Heart right ventricle (tissue), 16 donors: ENCODE data around the gene NUB1. TPM values are rescaled to one million over a fixed set of nuclear protein-coding genes. Genes with fewer than 3 reads are reported as not detected.

Experiments used
- ATAC-seq, 8 donors: fragments of 200-7000 bp; cut with Tn5 transposase; one replicate each; pipeline ENCODE4 v1.9.1; 2020; ENCODE audit warnings: mild to moderate bottlenecking in 8 of 8, moderate library complexity in 8 of 8, moderate number of reproducible peaks in 1 of 8
- DNase-seq, 2 donors: peaks; one replicate each; pipeline ENCODE4 v3.0.0-alpha.2; 2020
- H3K27ac ChIP-seq, 10 donors: fragments of 200-600 bp; sonication (generic) in 2 of 10; one replicate each; pipeline versions ENCODE4 v1.5.0 to v1.8.0; 2020 to 2022; ENCODE audit warnings: mild to moderate bottlenecking in 3 of 10
- H3K27me3 ChIP-seq, 7 donors: fragments of 200-600 bp; one replicate each; pipeline ENCODE4 v1.8.0; 2021 to 2022; ENCODE audit warnings: mild to moderate bottlenecking in 2 of 7
- H3K36me3 ChIP-seq, 9 donors: fragments of 200-600 bp; sonication (generic) in 1 of 9; one replicate each; pipeline versions ENCODE4 v1.5.0 to v1.8.0; 2020 to 2022; ENCODE audit warnings: mild to moderate bottlenecking in 2 of 9
- H3K4me1 ChIP-seq, 9 donors: fragments of 200-600 bp; sonication (generic) in 1 of 9; one replicate each; pipeline versions ENCODE4 v1.5.0 to v1.8.0; 2020 to 2022; ENCODE audit warnings: mild to moderate bottlenecking in 4 of 9
- H3K4me3 ChIP-seq, 10 donors: fragments of 200-600 bp; sonication (generic) in 2 of 10; one replicate each; pipeline versions ENCODE4 v1.5.0 to v1.8.0; 2020 to 2022; ENCODE audit warnings: mild to moderate bottlenecking in 7 of 10, moderate library complexity in 2 of 10
- H3K9me3 ChIP-seq, 11 donors: fragments of 200-600 bp in 10 of 11; sonication (generic) in 2 of 11; one replicate each; pipeline versions ENCODE4 v1.5.0 to v1.8.0; 2013 to 2022; ENCODE audit warnings: mild to moderate bottlenecking in 2 of 11, control low read depth in 1 of 11, moderate library complexity in 1 of 11
- WGBS, 2 donors: extraction: QIAGEN DNeasy Blood & Tissue Kit; methylation state at CpG; one replicate each; pipeline ENCODE4 v1.1.7; 2013; ENCODE audit warnings: inconsistent platforms in 1 of 2; 5-methylcytosine and 5-hydroxymethylcytosine counted together
- intact Hi-C, 10 donors: fragments of 100-400 bp; cut with DNase I; formaldehyde crosslinking; loops; one replicate each; pipeline versions ENCODE4 v1.11.1 to v1.14.2; 2022
- polyA plus RNA-seq, 2 donors: library from polyadenylated mRNA; stranded (reverse); fragments of 200-250 nt; gene quantifications; one replicate each; pipeline ENCODE4 v1.2.3, GENCODE V29; 2013
- total RNA-seq, 10 donors: library from RNA; stranded (reverse); fragmentation: NEBNext Ultra II Directional in 3 of 10; extraction: Animal tissue kit (Norgen Biotek cat#: 25700) in 3 of 10; gene quantifications; one replicate each; pipeline versions ENCODE4 v1.2.1 to v1.2.4, GENCODE V29; 2021 to 2023
- TF ChIP-seq, protein P1 (sequence below), 9 donors: fragments of 200-600 bp; sonication (generic) in 2 of 9; IDR thresholded peaks; one replicate each; pipeline versions ENCODE4 v1.5.0 to v1.8.0; 2021 to 2022; ENCODE audit warnings: antibody characterized with exemption in 9 of 9, mild to moderate bottlenecking in 5 of 9, moderate library complexity in 1 of 9
- donor health status: Arrhythmogenic right ventricular cardiomyopathy.
- donor health status: ischemic (EF 13 %, LVEDD 7.1; RV severe dilation, severe dysfunction).
- donor health status: healthy with polysubstance abuse.
- donor health status: DM: no; HTN: yes; CAD: no.
- donor health status: DM: no; HTN: no; CAD: no.
- donor health status: ischemic (EF 25% LVEDD 6.9; RV normal size, moderate dysfunction).
- donor health status: ischemic (EF 25% LVEDD 5.7; RV mildly dilated, moderate dysfunction).
- donor health status: healthy.
- donor health status: DM: yes; HTN: yes; CAD: no.
- donor health status: Ischemic cardiomyopathy.
- donor health status: ischemic (EF 35%, LVEDD 5.7; RV mildly dilated, moderate dysfunction).
- donor health status: nonischemic (EF 11% LVEDD 7.7; RV severe dilation, severe dysfunction).
- donor health status: DM: yes; HTN: yes; CAD: no.
- donor health status: PGD.
- donor health status: ischemic (EF 29% LVEDD 5.4; RV normal size, mild dysfunction).
- donor health status: nonischemic (EF 23%, LVEDD 6.1; RV moderate dilation, normal function).

Gene NUB1
- total and polyA plus RNA-seq, 12 donors: 22.6 to 53.0 (median 41.6) TPM

DNA sequence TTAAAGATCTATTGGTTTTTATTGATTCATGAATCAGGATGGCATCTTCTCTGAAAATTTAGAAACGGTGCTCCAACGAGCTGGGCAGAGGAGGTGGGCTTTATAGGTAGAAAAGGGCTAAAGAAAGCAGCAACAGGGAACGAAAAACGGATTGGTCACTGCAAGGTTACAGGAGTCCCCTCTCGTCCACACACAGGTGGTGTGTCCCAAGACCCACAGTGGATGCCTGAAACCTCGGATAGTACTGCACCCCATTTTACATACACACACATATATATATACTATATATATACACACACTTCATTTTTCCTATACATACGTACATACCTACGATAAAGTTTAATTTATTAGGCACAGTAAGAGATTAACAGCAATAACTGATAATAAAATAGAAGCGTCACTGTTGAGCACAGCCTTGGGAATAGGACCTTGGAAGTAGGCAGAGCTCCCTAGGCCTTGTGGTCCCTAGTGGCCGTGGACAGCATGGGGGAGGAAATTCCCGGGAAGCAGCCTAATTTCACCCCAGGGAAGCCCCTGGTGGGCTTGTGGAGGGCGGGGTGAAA, 737 bp upstream of the NUB1 start:
- H3K9me3 ChIP-seq: peaks cover 0 to 10% (median 0%) of the 10 kb centered on the region in 11 donors
- DNase-seq (no peak), ATAC-seq (peak in 5 of 8 donors; percentile 4 to 44 (median 30))
- H3K4me1 ChIP-seq: peaks cover 5 to 49% (median 22%) of the 10 kb centered on the region in 9 donors
- WGBS, 2 donors: 54 to 57% methylated on average over 12 of the region's 12 CpGs
- TF ChIP-seq, protein P1, sequence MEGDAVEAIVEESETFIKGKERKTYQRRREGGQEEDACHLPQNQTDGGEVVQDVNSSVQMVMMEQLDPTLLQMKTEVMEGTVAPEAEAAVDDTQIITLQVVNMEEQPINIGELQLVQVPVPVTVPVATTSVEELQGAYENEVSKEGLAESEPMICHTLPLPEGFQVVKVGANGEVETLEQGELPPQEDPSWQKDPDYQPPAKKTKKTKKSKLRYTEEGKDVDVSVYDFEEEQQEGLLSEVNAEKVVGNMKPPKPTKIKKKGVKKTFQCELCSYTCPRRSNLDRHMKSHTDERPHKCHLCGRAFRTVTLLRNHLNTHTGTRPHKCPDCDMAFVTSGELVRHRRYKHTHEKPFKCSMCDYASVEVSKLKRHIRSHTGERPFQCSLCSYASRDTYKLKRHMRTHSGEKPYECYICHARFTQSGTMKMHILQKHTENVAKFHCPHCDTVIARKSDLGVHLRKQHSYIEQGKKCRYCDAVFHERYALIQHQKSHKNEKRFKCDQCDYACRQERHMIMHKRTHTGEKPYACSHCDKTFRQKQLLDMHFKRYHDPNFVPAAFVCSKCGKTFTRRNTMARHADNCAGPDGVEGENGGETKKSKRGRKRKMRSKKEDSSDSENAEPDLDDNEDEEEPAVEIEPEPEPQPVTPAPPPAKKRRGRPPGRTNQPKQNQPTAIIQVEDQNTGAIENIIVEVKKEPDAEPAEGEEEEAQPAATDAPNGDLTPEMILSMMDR (IDR thresholded peaks at IDR 0.05): no peak
- peak overlapping the region in 8 of 10 donors; percentile 42 to 94 (median 82) for H3K27ac ChIP-seq
- intact Hi-C loops: no loop called here
- H3K36me3 ChIP-seq: peaks cover 0 to 22% (median 7%) of the 10 kb centered on the region in 9 donors
- no peaks in the 10 kb centered on the region for H3K27me3 ChIP-seq
- H3K4me3 ChIP-seq: peak overlapping the region in 8 of 10 donors; percentile 72 to 98 (median 90)

DNA sequence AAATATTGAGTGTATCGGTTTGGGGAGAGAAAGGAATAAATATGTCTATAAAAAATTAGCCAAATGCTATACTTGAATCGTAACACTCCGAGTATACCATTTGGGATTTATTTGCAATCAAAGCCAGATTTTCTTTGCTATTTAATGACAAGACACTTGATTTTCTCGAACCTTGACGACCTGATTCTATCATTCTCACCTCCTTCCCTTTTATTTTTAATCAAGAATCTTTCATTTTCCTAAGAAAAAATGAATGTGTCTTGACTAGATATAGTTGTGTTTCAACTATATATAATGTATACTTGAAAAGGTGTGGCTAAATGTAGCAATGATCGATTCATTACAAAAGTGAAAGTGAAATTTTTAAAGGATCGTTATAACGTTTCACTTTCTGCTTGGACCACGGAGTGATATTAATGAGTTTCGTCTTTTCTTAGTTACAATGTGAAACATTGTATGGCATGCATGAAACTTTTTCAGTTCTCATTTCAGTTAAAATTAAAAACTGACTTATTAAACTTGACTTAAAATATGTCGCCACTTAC, 562 bp downstream of the NUB1 start:
- TF ChIP-seq, protein P1 (IDR thresholded peaks at IDR 0.05): no peak
- Histone ChIP-seq H3K27me3 (no peaks in the 10 kb centered on the region), H3K36me3 (peaks cover 0 to 35% (median 18%) of the 10 kb centered on the region in 9 donors), H3K27ac (peak overlapping the region; percentile 30 to 94 (median 80)), H3K9me3 (peaks cover 0 to 10% (median 0%) of the 10 kb centered on the region in 11 donors), H3K4me1 (peaks cover 5 to 59% (median 29%) of the 10 kb centered on the region in 9 donors), H3K4me3 (peak overlapping the region; percentile 72 to 98 (median 92))
- ATAC-seq: no peak
- intact Hi-C loops: no loop called here
- 9 to 13% methylated on average over 11 of the region's 11 CpGs for WGBS, 2 donors
- no peak for DNase-seq

GRCh38 chr7:151342811-151343210, 1.2 kb downstream of the NUB1 start:
- H3K27me3 ChIP-seq: no peaks in the 10 kb centered on the region
- peaks cover 5 to 64% (median 29%) of the 10 kb centered on the region in 9 donors for H3K4me1 ChIP-seq
- H3K4me3 ChIP-seq: peak overlapping the region in 8 of 10 donors; percentile 85 to 98 (median 92)
- ATAC-seq (no peak), DNase-seq (no peak)
- H3K36me3 ChIP-seq: peaks cover 0 to 41% (median 23%) of the 10 kb centered on the region in 9 donors
- 70 to 78% methylated on average over 8 of the region's 8 CpGs for WGBS, 2 donors
- intact Hi-C loops: no loop called here
- H3K9me3 ChIP-seq: peaks cover 0 to 10% (median 0%) of the 10 kb centered on the region in 11 donors
- peak overlapping the region in 1 of 10 donors; percentile 94 for H3K27ac ChIP-seq
- TF ChIP-seq, protein P1 (IDR thresholded peaks at IDR 0.05): no peak

DNA sequence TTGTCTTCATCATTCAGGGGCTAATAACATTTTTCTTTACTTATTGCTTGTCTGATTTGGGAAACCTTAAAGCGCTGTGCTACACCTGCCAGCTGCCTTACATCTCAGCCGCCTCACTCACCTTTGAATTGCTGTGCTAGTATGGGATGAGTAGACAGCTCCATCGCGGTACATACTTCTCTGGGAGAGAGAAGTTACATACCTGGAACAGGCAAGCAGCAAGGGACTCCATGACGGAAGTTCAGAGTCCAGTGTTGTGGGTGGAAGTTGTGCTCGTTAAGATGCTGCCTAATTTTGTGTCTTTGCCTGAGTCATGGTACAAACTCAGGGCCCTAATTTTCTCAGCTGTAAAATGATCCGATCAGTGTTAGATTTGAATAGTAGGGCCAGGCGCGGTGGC, 1.9 kb downstream of the NUB1 start:
- no peak overlapping the region for H3K4me3 ChIP-seq
- TF ChIP-seq, protein P1 (IDR thresholded peaks at IDR 0.05): no peak
- WGBS, 2 donors: 94 to 97% methylated on average over 9 of the region's 9 CpGs
- H3K4me1 ChIP-seq: peaks cover 5 to 64% (median 29%) of the 10 kb centered on the region in 9 donors
- H3K27ac ChIP-seq: peak overlapping the region in 1 of 10 donors; percentile 94
- H3K27me3 ChIP-seq: no peaks in the 10 kb centered on the region
- H3K36me3 ChIP-seq: peaks cover 0 to 46% (median 23%) of the 10 kb centered on the region in 9 donors
- H3K9me3 ChIP-seq: peaks cover 0 to 9% (median 0%) of the 10 kb centered on the region in 11 donors
- ATAC-seq (no peak), DNase-seq (no peak)
- intact Hi-C loops: no loop called here
